D341Med (cell line): Measurements from ENCODE around the gene SLFN11.
"Not testable (repeated sequence)": the region's sequence is repeated elsewhere in the genome, so short reads cannot be mapped to it uniquely, and the experiment has no call there.

Source experiments
- DNase-seq: peaks from one replicate; pipeline ENCODE4 v3.0.0; 2012; ENCODE audit warnings: low spot score

Gene SLFN11

DNA sequence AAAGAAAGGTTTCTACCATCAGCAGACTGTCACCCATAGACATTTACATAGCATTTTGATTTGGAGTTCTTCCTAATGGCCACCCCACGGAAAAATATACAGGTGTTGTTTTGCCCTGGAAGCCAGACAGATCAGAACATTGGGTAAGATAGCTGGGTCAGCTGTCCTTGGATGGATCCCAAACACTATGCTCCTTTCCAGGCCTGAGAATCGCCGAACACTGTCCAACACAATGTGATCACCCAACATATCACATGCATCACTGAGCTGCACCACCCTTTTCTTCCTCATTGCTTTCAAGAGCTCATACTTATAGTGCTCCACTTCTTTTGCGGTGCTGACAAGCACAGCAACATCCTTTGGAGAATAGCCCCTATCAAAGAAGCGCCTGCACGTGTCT is 21.1 kb downstream of the SLFN11 start:
- no peak for DNase-seq

DNA sequence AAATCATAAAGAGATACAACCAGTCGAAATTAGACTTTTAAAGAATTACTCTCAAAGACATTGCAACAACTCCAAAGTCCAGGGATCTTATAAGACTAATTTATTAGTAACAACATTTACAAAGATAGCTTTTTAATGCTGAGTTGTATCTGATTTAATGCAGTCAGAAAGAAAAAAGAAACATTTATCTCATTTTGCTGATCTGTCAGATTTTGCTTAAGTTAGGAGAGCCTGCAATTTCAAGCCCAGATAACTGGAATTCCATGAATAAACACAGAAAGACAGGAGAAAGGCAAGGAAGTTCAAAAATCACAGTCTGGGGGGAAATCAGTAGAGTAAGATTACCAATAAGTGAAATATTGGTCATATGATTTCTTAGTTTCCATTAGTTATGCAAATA is 22.9 kb downstream of the SLFN11 start:
- DNase-seq = no peak

GRCh38 chr17:35345926-35346771 is 27.3 kb downstream of the SLFN11 start:
- peak; percentile 49 for DNase-seq

- peak; percentile 50 for DNase-seq
Measured at GRCh38 chr17:35345445-35345925, 27.9 kb downstream of the SLFN11 start.

DNA sequence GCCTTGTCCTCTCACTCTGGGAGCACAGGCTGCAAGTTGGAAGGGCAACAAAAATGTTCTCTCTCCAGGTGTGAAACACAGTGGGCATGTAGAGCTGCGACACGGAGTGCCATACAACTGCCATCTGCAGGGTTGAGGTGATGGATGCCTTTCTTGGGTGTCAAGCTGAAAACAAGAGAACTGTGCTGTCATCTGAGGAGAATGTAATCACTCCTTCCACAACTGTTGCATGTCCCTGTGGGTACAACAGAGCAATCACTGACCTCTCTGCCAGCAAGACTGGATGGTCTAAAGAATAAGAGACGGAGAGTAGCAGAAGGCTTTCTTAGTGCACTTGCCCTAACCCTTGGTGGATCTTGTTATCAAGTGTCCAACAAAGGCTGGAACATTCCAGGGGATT is 29.2 kb downstream of the SLFN11 start:
- no peak for DNase-seq

DNA sequence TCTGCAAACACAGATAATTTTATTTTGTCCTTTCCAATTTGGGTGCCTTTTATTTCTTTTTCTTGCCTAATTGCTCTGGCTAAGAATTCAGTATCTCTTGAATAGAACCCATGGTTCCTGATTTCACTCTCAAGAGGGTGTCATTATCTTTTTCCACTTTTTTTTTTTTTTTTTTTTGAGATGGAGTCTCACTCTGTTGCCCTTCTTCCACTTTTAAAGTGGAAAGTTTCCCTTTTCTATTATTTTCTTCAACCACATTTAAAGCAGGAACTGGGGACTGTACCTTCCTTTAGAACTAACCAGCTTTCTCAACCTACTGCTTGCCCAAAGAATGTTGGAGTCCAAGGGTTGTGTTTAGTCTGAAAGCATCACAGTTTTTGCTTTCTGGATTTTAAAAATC is 31.1 kb downstream of the SLFN11 start:
- DNase-seq = no peak

DNA sequence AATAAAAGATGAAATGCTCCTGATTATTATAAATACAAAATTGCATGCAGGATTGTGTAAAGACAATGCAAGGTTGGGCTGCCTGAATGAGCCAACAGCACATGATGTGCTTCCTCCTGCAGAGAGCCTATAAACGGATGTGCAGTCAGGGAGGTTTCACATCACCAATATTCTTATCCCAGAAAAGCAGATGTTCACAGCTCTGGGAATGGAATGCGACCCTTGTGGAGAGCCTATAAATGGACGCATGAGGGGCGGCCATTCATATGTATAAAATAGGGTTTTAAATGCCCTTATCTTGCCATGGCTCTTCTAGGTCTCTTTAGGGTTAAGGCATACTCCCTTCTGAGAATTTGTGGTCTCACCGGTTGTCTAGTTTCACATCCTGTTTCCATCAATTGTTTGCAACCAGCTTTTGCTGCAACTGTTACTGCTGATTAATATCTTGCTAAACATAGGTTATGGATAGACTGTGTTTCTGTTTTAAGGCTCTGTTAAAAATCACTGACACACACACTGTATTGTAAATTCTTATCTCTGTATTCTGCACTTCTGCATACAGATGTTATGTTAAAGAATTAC is 31.9 kb downstream of the SLFN11 start:
- no peak for DNase-seq

DNA sequence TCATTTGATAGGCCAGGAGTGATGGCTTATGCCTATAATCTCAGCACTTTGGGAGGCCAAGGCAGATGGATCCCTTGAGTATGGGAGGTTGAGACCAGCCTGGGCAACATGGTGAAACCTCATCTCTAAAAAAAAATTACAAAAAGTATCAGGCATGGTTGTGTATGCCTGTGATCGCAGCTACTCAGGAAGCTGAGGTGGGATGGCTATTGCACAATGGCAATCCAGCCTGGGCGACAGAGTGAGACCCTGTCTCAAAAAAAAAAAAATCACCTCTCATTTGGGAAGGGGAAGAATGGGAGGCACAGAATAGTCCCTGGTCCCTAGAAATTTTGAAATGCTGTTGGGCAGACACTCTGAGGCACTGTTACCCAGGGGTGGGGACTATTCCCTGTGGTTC is 35.2 kb downstream of the SLFN11 start:
- no peak for DNase-seq

DNA sequence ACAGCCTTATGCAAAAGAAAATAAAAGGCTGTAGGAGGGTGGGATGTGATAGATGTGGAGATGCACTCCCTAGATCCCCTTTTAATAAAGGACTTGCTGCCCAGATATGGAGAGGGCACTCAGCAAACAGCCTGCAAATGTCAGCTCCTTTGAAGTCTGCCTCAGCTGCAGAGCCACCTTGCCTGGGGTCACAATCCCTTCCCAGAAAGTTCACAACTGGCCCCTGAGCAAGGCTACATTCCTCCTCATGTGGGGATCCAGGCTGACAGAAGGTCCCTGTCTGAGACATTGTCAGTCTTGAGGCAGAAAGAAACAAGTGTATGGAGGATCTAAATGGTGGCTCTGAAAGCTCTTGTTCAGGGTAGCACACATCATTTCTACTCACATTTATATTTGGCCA is 36.1 kb downstream of the SLFN11 start:
- no peak for DNase-seq

GRCh38 chr17:35333578-35333977 is 39.8 kb downstream of the SLFN11 start:
- DNase-seq = not testable (repeated sequence)

DNA sequence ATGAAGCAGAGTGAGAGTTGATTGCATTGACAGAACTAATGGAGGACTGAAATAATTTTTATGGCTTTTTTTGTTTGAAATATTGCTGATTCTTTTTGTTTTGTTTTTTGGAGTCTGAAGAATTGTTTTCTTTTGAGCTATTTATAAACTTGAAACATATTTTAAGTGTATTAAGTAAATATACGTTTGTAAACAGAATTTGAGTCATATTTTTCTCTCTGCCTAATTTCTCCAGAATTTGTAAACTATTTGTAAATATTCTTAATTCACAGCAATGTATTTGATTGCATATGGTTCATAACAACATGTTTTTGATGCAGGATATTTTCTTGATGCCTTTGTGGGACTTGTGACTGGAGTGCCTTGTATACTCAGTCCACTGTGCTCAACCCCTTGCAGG is 50.7 kb downstream of the SLFN11 start:
- DNase-seq = no peak

GRCh38 chr17:35315971-35316370 is 57.5 kb downstream of the SLFN11 start:
- DNase-seq = no peak

DNA sequence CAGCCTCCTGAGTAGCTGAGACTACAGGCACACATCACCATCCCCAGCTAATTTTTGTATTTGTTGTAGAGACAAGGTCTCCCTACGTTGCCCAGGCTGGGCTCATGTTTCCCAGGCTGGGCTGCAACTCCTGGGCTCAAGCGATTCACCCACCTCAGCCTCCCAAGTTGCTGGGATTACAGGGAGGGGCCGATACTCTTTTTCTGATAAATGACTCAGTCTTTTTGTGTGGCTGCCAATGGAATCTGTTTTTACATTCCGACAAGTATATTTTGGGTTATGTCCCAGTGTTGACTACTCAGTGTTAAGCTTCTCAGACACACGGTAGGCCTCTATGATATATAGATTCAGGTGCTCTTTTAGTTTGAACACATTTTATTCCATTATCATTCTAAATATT is 58.1 kb downstream of the SLFN11 start:
- DNase-seq = no peak

DNA sequence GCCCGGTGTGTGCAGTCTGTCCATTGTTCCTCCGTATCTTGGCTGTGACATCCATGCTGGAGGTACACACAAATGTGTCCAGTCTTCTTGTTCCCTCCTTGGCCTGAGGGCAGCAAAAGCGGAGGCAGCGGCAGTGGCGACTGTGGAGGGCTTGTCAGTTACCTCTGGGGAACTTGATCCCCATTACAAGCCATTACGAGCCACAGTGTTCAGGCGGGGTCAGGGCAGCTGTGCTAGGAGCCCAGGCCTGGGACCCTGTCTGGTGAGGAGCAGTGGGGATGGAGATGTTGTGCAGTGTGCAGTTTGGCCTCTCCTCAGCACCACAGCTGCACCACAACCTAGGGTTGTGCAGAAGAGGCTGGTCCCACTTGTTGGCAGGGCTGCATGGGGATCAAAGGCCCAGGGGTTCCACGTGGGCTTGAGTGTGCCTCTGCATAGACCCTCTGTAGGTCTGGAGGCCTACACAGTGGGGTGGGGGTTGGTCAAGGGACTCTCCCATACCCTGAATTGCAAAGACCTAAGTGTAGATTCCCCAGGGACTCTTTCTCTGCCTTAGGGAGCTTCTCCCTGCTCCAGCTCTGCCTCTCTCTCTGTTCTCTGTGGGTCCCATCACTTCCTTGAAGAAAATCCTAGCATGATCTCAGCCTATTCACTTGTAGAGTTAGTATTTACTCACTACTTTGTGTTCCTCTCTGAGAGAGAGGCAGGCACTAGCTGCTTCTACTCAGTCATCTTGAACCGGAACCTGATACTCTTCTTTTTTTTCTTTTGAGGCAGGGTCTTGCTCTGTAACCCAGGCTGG is 58.8 kb downstream of the SLFN11 start:
- DNase-seq = peak; percentile 37

GRCh38 chr17:35313875-35314409 is 59.5 kb downstream of the SLFN11 start:
- peak; percentile 35 for DNase-seq

DNA sequence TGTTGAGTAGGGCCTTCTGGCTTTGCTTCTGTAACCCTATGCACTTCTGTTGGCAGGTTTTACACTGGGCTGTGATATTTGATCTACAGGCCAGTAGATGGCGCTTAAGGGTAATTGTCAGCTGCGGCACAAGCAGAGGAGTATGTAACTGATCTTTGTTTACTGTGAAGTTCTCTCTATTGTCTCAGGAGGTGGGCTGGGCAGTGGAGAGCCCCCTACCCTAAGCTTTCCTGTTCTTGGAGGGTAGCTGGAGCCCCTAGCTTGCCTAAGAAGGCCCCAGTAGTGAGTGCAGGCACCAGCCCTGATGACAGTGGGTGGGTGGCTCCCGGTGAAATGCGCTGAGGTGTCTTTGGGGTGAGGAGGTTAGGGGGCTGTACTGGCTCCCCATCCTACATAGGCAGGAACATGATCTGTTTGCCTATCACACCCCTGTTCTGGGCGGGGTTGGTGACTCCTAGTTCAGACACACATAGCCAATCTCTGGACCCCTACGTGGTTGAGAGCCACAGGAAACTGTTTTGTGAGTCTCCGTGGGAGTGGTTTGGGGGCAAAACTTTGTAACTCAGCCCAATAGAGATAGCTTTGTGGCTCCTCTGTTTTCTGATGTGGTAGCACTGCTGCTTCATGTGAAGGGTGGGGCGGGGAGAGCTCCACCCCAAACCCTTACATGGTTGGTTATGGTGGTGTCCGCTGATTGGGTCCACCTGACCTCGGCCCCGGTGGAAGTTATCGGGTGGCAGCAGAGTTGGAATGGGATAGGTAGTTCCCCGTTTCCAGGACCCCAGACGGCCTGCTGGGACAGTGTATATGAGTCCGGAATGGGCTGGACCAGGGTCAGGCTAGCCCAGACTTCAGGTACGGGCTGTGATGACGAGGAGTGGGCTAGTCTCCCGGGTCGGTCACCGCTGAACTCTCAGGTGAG is 60.4 kb downstream of the SLFN11 start:
- peak; percentile 74 for DNase-seq

GRCh38 chr17:35312346-35312745 is 61.1 kb downstream of the SLFN11 start:
- no peak for DNase-seq

DNA sequence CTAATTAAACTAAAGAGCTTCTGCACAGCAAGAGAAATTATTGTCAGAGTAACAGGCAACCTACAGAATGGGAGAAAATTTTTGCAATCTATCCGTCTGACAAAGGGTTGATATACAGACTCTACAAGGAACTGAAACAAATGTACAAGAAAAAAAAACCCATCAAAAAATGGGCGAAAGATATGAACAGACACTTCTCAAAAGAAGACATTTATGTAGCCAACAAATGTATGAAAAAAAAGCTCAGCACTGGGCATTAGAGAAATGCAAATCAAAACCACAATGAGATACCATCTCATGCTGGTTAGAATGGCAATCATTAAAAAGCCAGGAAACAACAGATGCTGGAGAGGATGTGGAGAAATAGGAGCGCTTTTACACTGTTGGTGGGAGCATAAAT is 64.1 kb downstream of the SLFN11 start:
- not testable (repeated sequence) for DNase-seq
